ENCODE results near the gene EXD3. TPM values are rescaled to one million over a fixed set of nuclear protein-coding genes. Genes with fewer than 3 reads are reported as not detected.
A peak's percentile ranks its signal among the peaks of the same experiment; 100 is the strongest.

EXD3 gene
- total and polyA plus RNA-seq, 2 of the 13 experiments (the other 11 are each of a cell fraction or from before 2014, with no cell fraction given), result 2.7 to 4.8 TPM

DNA sequence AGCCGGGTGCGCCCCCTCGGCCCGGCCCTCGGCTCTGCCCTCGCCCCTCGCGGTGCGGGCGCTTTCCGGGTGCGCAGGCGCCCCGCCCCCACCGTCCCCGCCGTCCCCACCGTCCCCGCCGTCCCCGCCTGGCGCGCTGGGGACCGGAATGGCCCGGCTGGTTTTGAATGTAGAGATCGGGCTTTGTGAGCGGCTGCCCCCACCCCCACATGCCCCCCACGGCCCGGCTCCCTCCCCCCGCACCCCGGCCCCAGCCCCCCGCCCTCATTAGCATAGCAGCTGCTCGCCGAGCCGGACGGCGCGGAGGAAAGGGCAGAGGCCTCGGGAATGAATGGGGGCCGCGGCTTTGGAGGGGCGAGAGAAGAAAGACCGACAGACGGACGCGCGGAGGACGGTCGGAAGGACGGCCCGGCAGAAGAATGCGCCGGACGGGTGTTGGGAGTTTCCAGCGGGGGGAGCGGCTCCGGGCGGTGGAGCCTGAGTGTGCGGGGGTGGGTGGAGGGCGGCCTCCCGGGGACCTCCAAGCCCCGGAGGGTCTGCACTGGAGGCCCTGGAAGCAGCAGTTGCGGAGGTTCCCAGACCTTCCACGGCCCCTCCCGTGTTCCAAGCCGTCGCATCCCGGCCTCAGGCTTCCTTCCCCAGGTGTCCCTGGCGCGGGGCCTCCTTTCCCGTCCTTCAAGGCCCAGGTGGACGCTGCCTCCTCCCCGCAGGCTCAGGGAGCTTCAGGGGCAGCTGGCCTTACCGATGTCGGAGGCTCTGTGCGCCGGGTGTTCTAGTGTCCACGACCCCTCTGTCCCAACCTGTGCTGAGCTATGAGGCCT, 126.9 kb downstream of the EXD3 start:
- Histone ChIP-seq H3K27me3 (ENCODE audit: control insufficient read depth in 1 of 2, insufficient read depth in 2 of 2, low read length in 2 of 2) (peaks cover 4 to 37% of the 10 kb centered on the region in 2 experiments; a peak in 4 of 5 replicates), H3K79me2 (ENCODE audit: insufficient read depth, low read length) (no peaks in the 10 kb centered on the region), H3K36me3 (replicated peaks in 1 of 2; ENCODE audit: control insufficient read depth in 1 of 2, insufficient read depth in 2 of 2, low read length in 2 of 2) (no peaks in the 10 kb centered on the region), H3K9ac (ENCODE audit: insufficient read depth, low read depth, low read length) (no peak overlapping the region), H3K4me2 (ENCODE audit: low read depth, low read length) (peak overlapping the region; percentile 80), H4K20me1 (ENCODE audit: insufficient read depth, low read length) (no peaks in the 10 kb centered on the region), H2AFZ (ENCODE audit: low read length) (no peak overlapping the region), H3K4me1 (ENCODE audit: insufficient read depth, low read length) (peaks cover 69% of the 10 kb centered on the region), H3K9me3 (ENCODE audit: low read length) (no peaks in the 10 kb centered on the region), H3K4me3 (replicated peaks in 1 of 3; ENCODE audit: insufficient read depth in 1 of 3, low read depth in 2 of 3, low read length in 3 of 3) (peak overlapping the region in 2 of 3 experiments; percentile 36 to 67; a peak in 3 of 6 replicates), H3K27ac (ENCODE audit: extremely low read length, insufficient read depth, low read length) (no peak overlapping the region)
- intact Hi-C loops (cut with micrococcal nuclease; ENCODE audit: unreplicated experiment), result no loop called here
- DNase-seq (ENCODE audit: low spot score) (no peak), ATAC-seq (no peak), FAIRE-seq (no peak)
- ChIA-PET POLR2A (interaction anchor here (0.7 kb wide), 1 partner anchor 18 kb away, joined by 3 read pairs; the partner anchor contains the start of gene TOR4A), CTCF (ENCODE audit: low intra/inter-chr PET ratio, low total read pairs) (interaction anchor here (1.4 kb wide), 1 partner anchor 111 kb away, joined by 7 read pairs; no protein-coding TSS in a partner anchor)
- in situ Hi-C loops (cut with HindIII; ENCODE audit: extremely low pct_ligation_motif_present, low pct_unique_long_range_greater_than_20kb), result no loop called here
- BruUV-seq (replicated peaks), result no TSS peak
- 0 out of 2 replicates have a peak, but pooled peaks have one; percentile 26 for TF ChIP-seq ZBTB38 (CRISPR knock-in tag; IDR thresholded peaks at IDR 0.05)
- TF ChIP-seq, protein P1, sequence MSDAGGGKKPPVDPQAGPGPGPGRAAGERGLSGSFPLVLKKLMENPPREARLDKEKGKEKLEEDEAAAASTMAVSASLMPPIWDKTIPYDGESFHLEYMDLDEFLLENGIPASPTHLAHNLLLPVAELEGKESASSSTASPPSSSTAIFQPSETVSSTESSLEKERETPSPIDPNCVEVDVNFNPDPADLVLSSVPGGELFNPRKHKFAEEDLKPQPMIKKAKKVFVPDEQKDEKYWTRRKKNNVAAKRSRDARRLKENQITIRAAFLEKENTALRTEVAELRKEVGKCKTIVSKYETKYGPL (CRISPR knock-in tag; IDR thresholded peaks at IDR 0.05), result no peak
- TF ChIP-seq ZMYM4 (CRISPR knock-in tag; IDR thresholded peaks at IDR 0.05), result no peak
- TF ChIP-seq, protein P2, sequence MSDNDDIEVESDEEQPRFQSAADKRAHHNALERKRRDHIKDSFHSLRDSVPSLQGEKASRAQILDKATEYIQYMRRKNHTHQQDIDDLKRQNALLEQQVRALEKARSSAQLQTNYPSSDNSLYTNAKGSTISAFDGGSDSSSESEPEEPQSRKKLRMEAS (IDR thresholded peaks at IDR 0.05), result no peak
- no peak for TF ChIP-seq NPAS2 (CRISPR knock-in tag; IDR thresholded peaks at IDR 0.05; ENCODE audit: borderline replicate concordance)
- peak; percentile 17 for TF ChIP-seq ZNF883 (CRISPR knock-in tag; IDR thresholded peaks at IDR 0.05; ENCODE audit: not compliant biosample characterization)
- WGBS (ENCODE audit: low lambda C conversion rate), result 49% methylated on average over 33 of the region's 78 CpGs
